Amygdala (tissue), 56 donors: ENCODE data around the gene SPDYE2.
"Not testable (repeated sequence)": the region's sequence is repeated elsewhere in the genome, so short reads cannot be mapped to it uniquely, and the experiment has no call there.

Experiments
- DNase-seq, 56 donors: peaks; one replicate each; lab custom pipeline; 2025; lab: John Stamatoyannopoulos, UW

SPDYE2 gene

DNA sequence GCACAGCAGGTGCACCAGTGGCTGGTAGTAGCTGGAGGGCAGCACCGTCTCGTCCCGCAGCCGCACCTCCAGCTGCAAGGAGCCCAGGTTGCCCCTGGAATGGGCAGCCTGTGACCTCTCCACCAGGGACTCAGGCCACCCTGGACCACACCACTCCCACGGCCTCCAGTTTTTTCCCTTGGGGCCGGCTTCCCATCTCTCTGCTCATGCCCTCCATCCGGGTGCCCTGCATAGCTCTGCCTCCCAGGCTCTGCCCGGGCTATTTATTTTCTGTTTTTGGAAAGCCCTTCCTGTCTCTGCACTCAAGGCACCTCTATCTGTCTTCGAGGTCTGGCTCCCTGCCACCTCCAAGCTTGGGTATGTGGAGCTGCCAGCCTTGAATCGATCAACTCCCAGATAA lies 45.0 kb downstream of the SPDYE2 start:
- not testable (repeated sequence) for DNase-seq

DNA sequence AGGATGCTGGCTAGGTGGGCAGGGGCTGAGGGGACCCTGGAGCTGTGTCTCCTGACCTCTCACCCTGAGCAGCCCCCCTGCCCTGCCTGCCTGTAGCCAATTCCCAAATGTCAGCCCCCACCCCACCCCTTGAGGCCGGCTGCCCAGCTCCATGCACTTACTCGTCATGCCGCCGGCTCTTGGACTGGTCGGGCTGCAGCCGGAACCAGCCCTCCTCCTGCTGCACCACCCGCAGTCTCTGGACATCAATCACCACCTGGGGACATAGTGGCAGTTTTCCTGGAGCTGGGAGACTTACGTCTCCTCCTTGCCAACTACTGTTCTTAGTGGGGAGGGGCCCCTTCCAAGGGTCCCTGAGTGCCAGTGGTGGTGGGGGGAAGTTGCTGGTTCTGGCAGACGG lies 48.7 kb downstream of the SPDYE2 start:
- DNase-seq, result not testable (repeated sequence)

DNA sequence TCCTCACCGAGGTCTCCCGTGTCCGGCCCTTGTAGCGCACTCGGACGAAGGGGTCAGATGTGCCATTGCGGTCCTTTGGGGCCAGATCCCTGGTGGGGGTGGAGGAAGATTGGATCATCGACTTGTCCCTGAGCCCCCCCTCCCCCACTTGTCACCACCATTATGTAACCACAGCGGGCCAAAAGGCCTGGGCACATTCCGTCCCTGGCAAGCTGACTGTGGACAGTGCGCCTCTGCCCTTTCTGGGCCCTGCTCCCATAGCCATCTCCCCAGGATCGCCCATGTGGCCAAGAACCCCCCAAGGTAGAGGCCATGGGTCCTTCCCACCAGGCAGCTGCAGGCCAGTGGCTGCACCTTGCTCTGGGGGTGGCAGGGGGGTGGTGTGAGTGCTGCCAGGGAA lies 51.3 kb downstream of the SPDYE2 start:
- not testable (repeated sequence) for DNase-seq

DNA sequence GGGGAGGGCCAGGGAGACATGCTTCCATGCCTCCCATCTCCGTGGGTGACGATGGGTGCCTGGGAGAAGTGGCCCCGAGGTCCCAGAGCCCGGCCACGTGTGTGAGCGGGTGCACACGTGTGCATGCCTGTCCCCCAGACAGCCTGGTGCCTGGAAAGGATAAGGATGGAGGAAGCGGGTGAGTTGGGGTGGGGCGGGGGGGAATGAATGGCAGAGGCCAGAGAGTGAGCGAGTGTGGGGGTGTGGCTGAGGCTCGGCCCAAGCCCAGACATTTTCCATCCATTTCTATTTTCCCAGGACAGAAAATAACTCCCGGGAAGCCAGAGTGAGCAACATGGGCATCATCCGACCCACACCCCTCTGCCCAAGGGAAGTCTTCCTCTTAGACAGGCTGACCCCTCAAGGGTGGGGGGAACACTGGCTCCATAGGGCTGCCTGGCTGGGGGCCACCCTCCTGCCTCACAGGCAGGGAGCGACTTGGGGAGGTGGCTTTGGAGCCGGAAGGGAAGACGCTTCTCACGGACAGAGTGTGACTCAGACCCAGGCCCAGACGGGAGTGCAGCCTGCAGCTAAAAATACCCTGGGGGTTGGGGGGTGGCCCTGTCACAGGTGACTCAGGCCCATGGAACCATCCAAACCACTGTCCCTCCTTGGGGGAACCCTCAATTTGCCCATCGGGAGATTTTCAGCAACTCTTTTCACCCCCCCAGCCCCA lies 53.6 kb downstream of the SPDYE2 start:
- DNase-seq, result not testable (repeated sequence)

DNA sequence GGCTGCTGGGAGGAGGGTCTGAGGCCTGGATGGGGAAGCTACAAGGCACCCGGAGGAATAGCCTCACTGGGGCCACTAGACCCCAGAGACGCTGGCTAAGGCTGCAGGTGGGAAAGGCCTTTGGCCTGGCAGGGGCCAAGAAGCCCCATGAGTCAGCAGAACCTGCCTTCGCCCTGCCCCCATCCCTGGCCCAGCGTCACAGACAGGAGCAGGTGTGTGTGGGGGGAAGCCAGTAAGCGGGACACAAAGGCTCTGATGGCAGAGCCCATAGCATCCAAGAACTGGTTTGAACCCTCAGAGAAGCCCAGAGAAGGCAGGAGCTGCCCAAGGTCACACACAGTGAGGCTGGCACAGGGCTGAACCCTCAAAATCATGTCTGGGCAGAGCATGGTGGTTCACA lies 55.8 kb downstream of the SPDYE2 start:
- not testable (repeated sequence) for DNase-seq

DNA sequence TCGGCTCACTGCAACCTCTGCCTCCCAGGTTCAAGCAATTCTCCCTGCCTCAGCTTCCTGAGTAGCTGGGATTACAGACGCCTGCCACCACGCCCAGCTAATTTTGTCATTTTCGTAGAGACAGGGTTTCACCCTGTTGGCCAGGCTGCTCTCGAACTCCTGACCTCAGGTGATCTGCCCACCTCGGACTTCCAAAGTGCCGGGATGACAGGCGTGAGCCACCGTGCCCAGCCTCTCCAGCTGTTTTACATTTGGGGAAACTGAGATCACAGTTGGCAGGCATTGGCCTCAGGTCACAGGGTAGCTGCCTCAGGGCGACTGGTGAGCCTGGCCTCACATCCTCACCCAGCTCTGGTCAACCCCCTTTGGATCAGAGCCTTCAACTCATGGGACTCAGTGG lies 58.7 kb downstream of the SPDYE2 start:
- not testable (repeated sequence) for DNase-seq

DNA sequence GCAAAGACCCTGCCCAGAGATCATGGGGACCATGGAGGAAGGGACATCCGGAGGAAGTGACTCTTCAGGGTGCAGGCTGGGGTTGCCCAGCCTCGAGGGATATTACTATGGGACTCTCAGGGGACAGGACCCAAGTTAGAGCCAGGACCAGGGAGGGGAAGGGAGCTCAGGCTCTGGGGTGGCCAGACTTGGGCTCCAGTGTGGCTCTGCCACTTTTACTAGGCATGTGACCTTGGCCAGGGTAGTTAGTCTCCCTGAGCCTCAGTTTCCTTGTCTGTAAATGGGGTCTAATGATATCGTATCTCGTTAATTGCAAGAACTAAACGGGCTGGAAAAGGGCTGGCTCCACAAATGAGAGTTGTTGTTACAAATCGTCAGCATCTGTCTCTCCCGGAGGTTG lies 59.4 kb downstream of the SPDYE2 start:
- not testable (repeated sequence) for DNase-seq

DNA sequence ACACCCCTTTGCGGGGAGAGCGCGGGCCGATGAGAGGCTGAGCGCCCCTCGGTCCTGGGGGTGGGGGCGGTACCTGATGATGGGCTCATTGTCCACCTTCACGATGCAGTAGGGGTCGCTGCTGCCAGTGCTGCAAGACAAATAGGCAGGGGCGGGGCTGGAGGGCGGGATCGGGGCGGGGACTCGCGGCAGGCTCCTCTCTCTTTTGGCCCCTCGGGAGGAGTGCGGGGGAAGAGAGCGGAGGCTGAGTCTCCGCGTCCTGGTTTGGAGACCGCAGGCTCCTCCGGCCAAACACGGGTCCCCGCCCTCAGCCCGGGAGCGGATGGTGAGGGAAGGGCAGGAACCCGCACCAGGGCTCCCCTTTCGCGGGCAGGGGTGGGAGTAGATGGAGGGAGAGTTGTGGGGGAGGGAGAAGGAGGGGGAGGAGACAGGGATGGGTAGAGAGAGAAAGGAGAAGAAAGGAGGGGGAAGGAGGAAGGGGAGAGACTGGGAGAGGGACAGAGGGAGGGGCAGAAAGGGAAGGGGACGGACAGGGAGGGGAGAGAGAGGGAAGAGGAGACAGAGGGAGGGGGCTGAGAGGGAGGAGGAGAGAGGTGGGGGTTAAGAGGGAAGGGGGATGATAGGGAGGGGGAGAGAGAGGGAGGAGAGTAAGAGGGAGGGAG lies 60.1 kb downstream of the SPDYE2 start:
- not testable (repeated sequence) for DNase-seq

DNA sequence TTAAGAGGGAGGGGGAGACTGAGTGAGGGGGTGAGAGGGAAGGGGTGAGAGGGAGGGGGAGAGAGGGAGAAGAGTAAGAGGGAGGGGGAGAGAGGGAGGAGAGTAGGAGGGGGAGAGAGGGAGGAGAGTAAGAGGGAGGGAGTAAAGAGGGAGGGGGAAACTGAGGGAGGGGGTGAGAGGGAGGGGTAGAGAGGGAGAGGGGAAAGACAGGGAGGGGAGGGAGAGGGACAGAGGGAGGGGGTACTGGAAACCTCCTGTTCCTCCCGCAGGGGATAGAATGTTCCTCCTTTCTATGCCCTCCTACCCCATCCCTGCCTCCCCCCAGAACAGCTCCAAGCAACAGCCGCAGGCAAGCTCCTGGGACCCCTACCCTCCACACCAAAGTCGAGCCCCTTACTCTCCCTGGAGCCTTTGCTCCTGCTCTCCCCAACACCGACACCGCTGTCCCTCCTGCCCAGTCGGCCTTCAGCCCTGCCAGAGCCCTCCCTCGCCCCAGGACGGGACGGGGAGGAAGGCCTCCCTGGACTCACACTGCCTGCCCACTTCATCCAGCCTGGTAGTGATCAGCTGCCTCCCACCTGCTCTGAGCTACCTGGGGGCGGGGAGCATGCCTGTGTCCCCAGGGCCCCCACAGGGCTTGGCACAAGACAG lies 60.8 kb downstream of the SPDYE2 start:
- not testable (repeated sequence) for DNase-seq
